LNCAP (cell line): ENCODE results near the gene STARD6.

Experiments used
- CTCF ChIP-seq: fragments of 450-650 bp; IDR thresholded peaks from 2 replicates; pipeline ENCODE4 v1.5.1; 2017; ENCODE audit warnings: mild to moderate bottlenecking

The STARD6 gene

GRCh38 chr18:54360406-54360805, 2.7 kb upstream of the STARD6 start:
- no peak for TF ChIP-seq CTCF

- no peak for TF ChIP-seq CTCF
These were observed 1.6 kb upstream of the STARD6 start for GRCh38 chr18:54359233-54359632.

- TF ChIP-seq CTCF, result no peak
These were observed 910 bp upstream of the STARD6 start for GRCh38 chr18:54358495-54359040.

GRCh38 chr18:54357082-54357659, 487 bp downstream of the STARD6 start:
- TF ChIP-seq CTCF, result no peak

- TF ChIP-seq CTCF, result no peak
These were observed 6.5 kb downstream of the STARD6 start for GRCh38 chr18:54351186-54351585.

- TF ChIP-seq CTCF, result no peak
These were observed 19.4 kb downstream of the STARD6 start for GRCh38 chr18:54338230-54338629.

GRCh38 chr18:54335638-54336173, 22.0 kb downstream of the STARD6 start:
- TF ChIP-seq CTCF, result no peak
